Measurements from ENCODE around the gene XK. TPM values are rescaled to one million over a fixed set of nuclear protein-coding genes. Genes with fewer than 3 reads are reported as not detected.

Gene XK
- total RNA-seq, 1 experiment from 2014 or later: 3.7 TPM

DNA sequence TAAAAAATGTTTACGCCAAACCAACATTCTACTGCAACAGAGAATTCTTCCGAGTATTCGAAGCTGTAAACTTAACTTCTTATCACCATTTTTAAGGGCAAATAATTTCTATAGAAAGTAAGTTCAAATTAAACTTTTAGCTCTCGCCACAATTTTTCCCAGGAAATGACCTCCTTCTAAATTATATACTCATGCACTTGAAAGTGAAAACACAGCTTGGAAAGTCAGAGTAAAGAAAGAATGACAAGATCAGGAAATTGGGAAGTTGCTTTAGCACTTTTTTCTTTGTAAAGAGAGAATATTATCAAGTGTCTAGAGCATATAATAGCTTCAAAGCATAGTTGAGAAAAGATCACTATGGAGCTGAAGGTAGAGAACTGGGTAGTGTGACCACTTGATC, 95.5 kb downstream of the XK start:
- ChIA-PET POLR2A (ENCODE audit: unreplicated experiment) (no interaction called here), CTCF (interaction anchor here (0.6 kb wide), 1 partner anchor 449 kb away, joined by 3 read pairs; no protein-coding TSS in a partner anchor)
- TF ChIP-seq, protein P1, sequence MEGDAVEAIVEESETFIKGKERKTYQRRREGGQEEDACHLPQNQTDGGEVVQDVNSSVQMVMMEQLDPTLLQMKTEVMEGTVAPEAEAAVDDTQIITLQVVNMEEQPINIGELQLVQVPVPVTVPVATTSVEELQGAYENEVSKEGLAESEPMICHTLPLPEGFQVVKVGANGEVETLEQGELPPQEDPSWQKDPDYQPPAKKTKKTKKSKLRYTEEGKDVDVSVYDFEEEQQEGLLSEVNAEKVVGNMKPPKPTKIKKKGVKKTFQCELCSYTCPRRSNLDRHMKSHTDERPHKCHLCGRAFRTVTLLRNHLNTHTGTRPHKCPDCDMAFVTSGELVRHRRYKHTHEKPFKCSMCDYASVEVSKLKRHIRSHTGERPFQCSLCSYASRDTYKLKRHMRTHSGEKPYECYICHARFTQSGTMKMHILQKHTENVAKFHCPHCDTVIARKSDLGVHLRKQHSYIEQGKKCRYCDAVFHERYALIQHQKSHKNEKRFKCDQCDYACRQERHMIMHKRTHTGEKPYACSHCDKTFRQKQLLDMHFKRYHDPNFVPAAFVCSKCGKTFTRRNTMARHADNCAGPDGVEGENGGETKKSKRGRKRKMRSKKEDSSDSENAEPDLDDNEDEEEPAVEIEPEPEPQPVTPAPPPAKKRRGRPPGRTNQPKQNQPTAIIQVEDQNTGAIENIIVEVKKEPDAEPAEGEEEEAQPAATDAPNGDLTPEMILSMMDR (conservative IDR thresholded peaks at IDR 0.05): no peak
- TF ChIP-seq EZH2 (IDR thresholded peaks at IDR 0.05; ENCODE audit: low read depth): no peak
- Histone ChIP-seq H3K36me3 (ENCODE audit: low read depth) (no peaks in the 10 kb centered on the region), H3K4me2 (no peak overlapping the region), H4K20me1 (ENCODE audit: insufficient read depth) (no peaks in the 10 kb centered on the region), H3K27ac (no peak overlapping the region), H3K79me2 (ENCODE audit: low read depth) (no peaks in the 10 kb centered on the region), H3K9me3 (ENCODE audit: insufficient read depth, low read depth) (no peaks in the 10 kb centered on the region), H3F3A (ENCODE audit: insufficient read depth, low read depth) (no peaks in the 10 kb centered on the region), H3K27me3 (ENCODE audit: insufficient read depth, low read depth) (no peaks in the 10 kb centered on the region), H3K4me1 (replicated peaks; ENCODE audit: insufficient read depth) (no peaks in the 10 kb centered on the region), H3K9me2 (ENCODE audit: insufficient read depth) (no peaks in the 10 kb centered on the region), H2AFZ (no peak overlapping the region), H3K4me3 (no peak overlapping the region)
- DNase-seq: no peak
- intact Hi-C loops (cut with micrococcal nuclease; ENCODE audit: unreplicated experiment): no loop called here
- BruUV-seq (replicated peaks): no TSS peak

Other genes with a start within 250 kb of the XK start
- 0.83 and 1.5 TPM in 2 replicates for gene LANCL3, start 114.1 kb upstream of the XK start, total RNA-seq (2021)
- gene CYBB, start 94.3 kb downstream of the XK start, total RNA-seq (2021): 0.13 and 0.31 TPM in 2 replicates
- not detected in 2 replicates for gene DYNLT3, start 161.8 kb downstream of the XK start, total RNA-seq (2021)

All from PC-9 (cell line).